ENCODE results near the gene LRRC73.
"Not testable (repeated sequence)": the region's sequence is repeated elsewhere in the genome, so short reads cannot be mapped to it uniquely, and the experiment has no call there.

LRRC73 gene

GRCh38 chr6:43544461-43544860 is 34.3 kb upstream of the LRRC73 start:
- peaks cover 94% of the 10 kb centered on the region for H3K36me3 ChIP-seq (ENCODE audit: insufficient read depth, low read length)
- H3K9ac ChIP-seq (ENCODE audit: low read depth, low read length) = no peak overlapping the region
- H3K4me1 ChIP-seq (ENCODE audit: insufficient read depth, low read length) = no peaks in the 10 kb centered on the region

GRCh38 chr6:43541774-43542471 is 31.8 kb upstream of the LRRC73 start:
- no peak for TF ChIP-seq CTCF (IDR thresholded peaks at IDR 0.05; ENCODE audit: borderline replicate concordance, extremely low read depth, low read length, poor library complexity, severe bottlenecking)
- TF ChIP-seq EZH2 (IDR thresholded peaks at IDR 0.05; ENCODE audit: borderline replicate concordance, low read depth, low read length, severe bottlenecking) = no peak
- no peak for DNase-seq
- ATAC-seq (ENCODE audit: insufficient read depth, low read depth) = no peak
- Histone ChIP-seq H3K9me3 (ENCODE audit: insufficient read depth, low read length, severe bottlenecking) (no peaks in the 10 kb centered on the region), H3K4me1 (ENCODE audit: insufficient read depth, low read length) (no peaks in the 10 kb centered on the region), H4K20me1 (ENCODE audit: insufficient read depth, low read length) (no peaks in the 10 kb centered on the region), H2AFZ (ENCODE audit: low read depth, low read length) (no peak overlapping the region), H3K4me3 (ENCODE audit: low read depth in 1 of 2, low read length in 2 of 2) (no peak overlapping the region), H3K27ac (ENCODE audit: low read length) (no peak overlapping the region), H3K36me3 (ENCODE audit: insufficient read depth, low read length) (peaks cover 92% of the 10 kb centered on the region), H3K9ac (ENCODE audit: low read depth, low read length) (no peak overlapping the region), H3K4me2 (ENCODE audit: insufficient read depth, low read length) (no peak overlapping the region), H3K27me3 (ENCODE audit: insufficient read depth, low read length, poor library complexity) (no peaks in the 10 kb centered on the region), H3K79me2 (ENCODE audit: insufficient read depth, low read length) (0 out of 2 replicates have a peak, but pooled peaks cover 3% of the 10 kb centered on the region)

More at GRCh38 chr6:43544461-43544860, 34.3 kb upstream of the LRRC73 start:
- TF ChIP-seq EZH2 (IDR thresholded peaks at IDR 0.05; ENCODE audit: borderline replicate concordance, low read depth, low read length, severe bottlenecking) = no peak
- TF ChIP-seq CTCF (IDR thresholded peaks at IDR 0.05; ENCODE audit: borderline replicate concordance, extremely low read depth, low read length, poor library complexity, severe bottlenecking) = no peak
- Histone ChIP-seq H3K4me2 (ENCODE audit: insufficient read depth, low read length) (no peak overlapping the region), H3K79me2 (ENCODE audit: insufficient read depth, low read length) (0 out of 2 replicates have a peak, but pooled peaks cover 3% of the 10 kb centered on the region), H3K4me3 (ENCODE audit: low read depth in 1 of 2, low read length in 2 of 2) (no peak overlapping the region), H3K9me3 (ENCODE audit: insufficient read depth, low read length, severe bottlenecking) (no peaks in the 10 kb centered on the region), H3K27ac (ENCODE audit: low read length) (no peak overlapping the region), H2AFZ (ENCODE audit: low read depth, low read length) (no peak overlapping the region), H3K27me3 (ENCODE audit: insufficient read depth, low read length, poor library complexity) (no peaks in the 10 kb centered on the region), H4K20me1 (ENCODE audit: insufficient read depth, low read length) (no peaks in the 10 kb centered on the region)
- DNase-seq (no peak), ATAC-seq (ENCODE audit: insufficient read depth, low read depth) (no peak)

- no peak for DNase-seq
- Histone ChIP-seq H3K4me2 (ENCODE audit: insufficient read depth, low read length) (no peak overlapping the region), H4K20me1 (ENCODE audit: insufficient read depth, low read length) (no peaks in the 10 kb centered on the region), H3K36me3 (ENCODE audit: insufficient read depth, low read length) (peaks cover 86% of the 10 kb centered on the region), H3K9me3 (ENCODE audit: insufficient read depth, low read length, severe bottlenecking) (no peaks in the 10 kb centered on the region), H3K27me3 (ENCODE audit: insufficient read depth, low read length, poor library complexity) (no peaks in the 10 kb centered on the region), H3K4me3 (ENCODE audit: low read depth in 1 of 2, low read length in 2 of 2) (no peak overlapping the region), H3K27ac (ENCODE audit: low read length) (no peak overlapping the region), H2AFZ (ENCODE audit: low read depth, low read length) (no peak overlapping the region), H3K9ac (ENCODE audit: low read depth, low read length) (no peak overlapping the region), H3K4me1 (ENCODE audit: insufficient read depth, low read length) (no peaks in the 10 kb centered on the region), H3K79me2 (ENCODE audit: insufficient read depth, low read length) (0 out of 2 replicates have a peak, but pooled peaks cover 3% of the 10 kb centered on the region)
- TF ChIP-seq EZH2 (IDR thresholded peaks at IDR 0.05; ENCODE audit: borderline replicate concordance, low read depth, low read length, severe bottlenecking) (no peak), CTCF (IDR thresholded peaks at IDR 0.05; ENCODE audit: borderline replicate concordance, extremely low read depth, low read length, poor library complexity, severe bottlenecking) (no peak)
- ATAC-seq (ENCODE audit: insufficient read depth, low read depth) = no peak
Measured at GRCh38 chr6:43540507-43540906, 30.4 kb upstream of the LRRC73 start.

- H3K9me3 ChIP-seq (ENCODE audit: insufficient read depth, low read length, severe bottlenecking) = not testable (repeated sequence)
- H3K36me3 ChIP-seq (ENCODE audit: insufficient read depth, low read length) = peaks cover 81% of the 10 kb centered on the region
Measured at GRCh38 chr6:43539409-43539808, 29.3 kb upstream of the LRRC73 start.

GRCh38 chr6:43538986-43539385 is 28.8 kb upstream of the LRRC73 start:
- not testable (repeated sequence) for H2AFZ ChIP-seq (ENCODE audit: low read depth, low read length); DNase-seq; H3K27ac ChIP-seq (ENCODE audit: low read length); H4K20me1 ChIP-seq (ENCODE audit: insufficient read depth, low read length); H3K4me2 ChIP-seq (ENCODE audit: insufficient read depth, low read length); H3K4me1 ChIP-seq (ENCODE audit: insufficient read depth, low read length); H3K9me3 ChIP-seq (ENCODE audit: insufficient read depth, low read length, severe bottlenecking); H3K79me2 ChIP-seq (ENCODE audit: insufficient read depth, low read length); H3K4me3 ChIP-seq (ENCODE audit: low read depth in 1 of 2, low read length in 2 of 2); ATAC-seq (ENCODE audit: insufficient read depth, low read depth); H3K27me3 ChIP-seq (ENCODE audit: insufficient read depth, low read length, poor library complexity); H3K9ac ChIP-seq (ENCODE audit: low read depth, low read length)
- H3K36me3 ChIP-seq (ENCODE audit: insufficient read depth, low read length) = peaks cover 81% of the 10 kb centered on the region

More at GRCh38 chr6:43539409-43539808, 29.3 kb upstream of the LRRC73 start:
- H3K27me3 ChIP-seq (ENCODE audit: insufficient read depth, low read length, poor library complexity); ATAC-seq (ENCODE audit: insufficient read depth, low read depth); DNase-seq; H3K27ac ChIP-seq (ENCODE audit: low read length); H3K4me1 ChIP-seq (ENCODE audit: insufficient read depth, low read length); H3K4me3 ChIP-seq (ENCODE audit: low read depth in 1 of 2, low read length in 2 of 2); H2AFZ ChIP-seq (ENCODE audit: low read depth, low read length); H3K4me2 ChIP-seq (ENCODE audit: insufficient read depth, low read length); H4K20me1 ChIP-seq (ENCODE audit: insufficient read depth, low read length); H3K79me2 ChIP-seq (ENCODE audit: insufficient read depth, low read length); H3K9ac ChIP-seq (ENCODE audit: low read depth, low read length): not testable (repeated sequence)
